MM.1S (cell line): ENCODE results near the gene AHRR.

Experiments
- DNase-seq: peaks from one replicate; pipeline ENCODE4 v3.0.0-alpha.2; 2015
- H2AFZ ChIP-seq: fragments of 300-600 bp; sonication (generic); 2 replicates; pipeline ENCODE4 v1.6.0; 2016; ENCODE audit warnings: antibody characterized with exemption, low read length
- H3F3A ChIP-seq: fragments of 300-600 bp; sonication (generic); 2 replicates; pipeline ENCODE4 v1.6.1; 2016; ENCODE audit warnings: mild to moderate bottlenecking, antibody characterized with exemption, low read length, moderate library complexity, mixed read lengths; ENCODE audit not compliant: insufficient read depth
- H3K27ac ChIP-seq: fragments of 300-600 bp; sonication (generic); 2 replicates; pipeline ENCODE4 v1.5.1; 2016; ENCODE audit warnings: mild to moderate bottlenecking, low read length
- H3K27me3 ChIP-seq: fragments of 300-600 bp; sonication (generic); replicated peaks from 2 replicates; pipeline ENCODE4 v1.6.0; 2016; ENCODE audit warnings: low read length; ENCODE audit not compliant: insufficient read depth
- H3K36me3 ChIP-seq: fragments of 300-600 bp; sonication (generic); replicated peaks from 2 replicates; pipeline ENCODE4 v1.6.1; 2016; ENCODE audit warnings: mild to moderate bottlenecking, low read length, mixed read lengths; ENCODE audit not compliant: insufficient read depth
- H3K4me1 ChIP-seq: fragments of 300-600 bp; sonication (generic); 2 replicates; pipeline ENCODE4 v1.6.1; 2016; ENCODE audit warnings: low read length, mixed read lengths
- H3K4me2 ChIP-seq: fragments of 300-600 bp; sonication (generic); 2 replicates; pipeline ENCODE4 v1.6.0; 2016; ENCODE audit warnings: low read depth, low read length
- H3K4me3 ChIP-seq: fragments of 300-600 bp; sonication (generic); 2 replicates; pipeline ENCODE4 v1.5.1; 2016; ENCODE audit warnings: low read length, mixed read lengths
- H3K79me2 ChIP-seq: fragments of 300-600 bp; sonication (generic); 2 replicates; pipeline ENCODE4 v1.6.1; 2016; ENCODE audit warnings: mixed run types, low read length, mixed read lengths
- H3K9ac ChIP-seq: fragments of 300-600 bp; sonication (generic); 2 replicates; pipeline ENCODE4 v1.6.1; 2016; ENCODE audit warnings: low read length, mixed read lengths
- H3K9me2 ChIP-seq: fragments of 300-600 bp; sonication (generic); replicated peaks from 2 replicates; pipeline ENCODE4 v1.6.1; 2016; ENCODE audit warnings: mild to moderate bottlenecking, low read length, mixed read lengths; ENCODE audit not compliant: insufficient read depth
- H3K9me3 ChIP-seq: fragments of 300-600 bp; sonication (generic); replicated peaks from 2 replicates; pipeline ENCODE4 v1.6.1; 2016; ENCODE audit warnings: mild to moderate bottlenecking, low read length, mixed read lengths; ENCODE audit not compliant: insufficient read depth
- H4K20me1 ChIP-seq: fragments of 300-600 bp; sonication (generic); 2 replicates; pipeline ENCODE4 v1.6.1; 2016; ENCODE audit warnings: mild to moderate bottlenecking, low read length, moderate library complexity, mixed read lengths; ENCODE audit not compliant: insufficient read depth
- EZH2 ChIP-seq: fragments of 300-600 bp; sonication (generic); optimal IDR thresholded peaks from 2 replicates; pipeline ENCODE3; 2017; ENCODE audit warnings: low read depth, mild to moderate bottlenecking, antibody characterized with exemption, low read length, mixed read lengths
- EZH2phosphoT487 ChIP-seq: fragments of 300-600 bp; sonication (generic); IDR thresholded peaks from 2 replicates; pipeline ENCODE4 v1.6.1; 2018; ENCODE audit warnings: antibody characterized with exemption, low read length
- TF ChIP-seq, protein P1 (sequence below): fragments of 300-600 bp; sonication (generic); IDR thresholded peaks from 2 replicates; pipeline ENCODE4 v1.5.1; 2016; ENCODE audit warnings: antibody characterized with exemption, low read length, mixed read lengths

Gene AHRR

DNA sequence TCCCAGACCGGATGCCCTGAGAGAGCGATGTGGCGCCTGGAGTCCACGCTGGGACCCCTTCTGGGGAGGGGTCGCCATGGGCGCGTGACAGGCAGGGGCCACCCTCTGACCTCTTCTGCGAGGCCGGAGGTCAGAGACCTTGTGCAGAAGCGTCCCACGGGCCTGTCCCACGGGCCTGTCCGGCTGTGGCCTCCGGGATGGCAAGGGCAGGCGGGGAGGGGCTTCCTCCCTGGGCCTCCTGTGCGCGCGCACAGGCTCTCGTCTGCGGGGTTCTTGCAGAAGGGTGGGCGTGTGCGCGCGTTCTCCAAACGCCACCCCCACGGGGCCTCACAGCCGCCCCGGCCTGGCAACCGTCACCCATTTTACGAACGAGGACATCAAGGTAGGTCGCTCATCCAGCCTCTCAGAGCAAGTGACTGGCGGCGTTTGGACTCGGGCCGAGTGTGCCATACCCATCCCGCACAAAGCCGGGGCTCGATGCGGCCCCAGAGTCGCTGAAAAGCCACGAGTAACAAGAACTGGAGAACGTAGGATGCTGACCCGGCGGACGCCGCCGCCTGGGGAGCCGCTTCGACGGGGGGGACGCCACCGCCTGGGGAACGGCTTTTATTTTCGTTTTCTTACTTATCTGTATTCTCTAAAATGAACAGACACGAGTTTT lies 897 bp downstream of the AHRR start:
- Histone ChIP-seq H3K36me3 (no peaks in the 10 kb centered on the region), H3K9ac (no peak overlapping the region), H2AFZ (no peak overlapping the region), H3K4me3 (no peak overlapping the region), H3K79me2 (no peaks in the 10 kb centered on the region), H3K9me2 (no peaks in the 10 kb centered on the region), H3F3A (no peaks in the 10 kb centered on the region), H3K4me1 (no peaks in the 10 kb centered on the region), H3K9me3 (no peaks in the 10 kb centered on the region), H3K27me3 (peaks cover 12% of the 10 kb centered on the region; the same call in 1 of the 2 replicates), H3K27ac (no peak overlapping the region), H4K20me1 (no peaks in the 10 kb centered on the region), H3K4me2 (no peak overlapping the region)
- no peak for TF ChIP-seq EZH2
- TF ChIP-seq, protein P1, sequence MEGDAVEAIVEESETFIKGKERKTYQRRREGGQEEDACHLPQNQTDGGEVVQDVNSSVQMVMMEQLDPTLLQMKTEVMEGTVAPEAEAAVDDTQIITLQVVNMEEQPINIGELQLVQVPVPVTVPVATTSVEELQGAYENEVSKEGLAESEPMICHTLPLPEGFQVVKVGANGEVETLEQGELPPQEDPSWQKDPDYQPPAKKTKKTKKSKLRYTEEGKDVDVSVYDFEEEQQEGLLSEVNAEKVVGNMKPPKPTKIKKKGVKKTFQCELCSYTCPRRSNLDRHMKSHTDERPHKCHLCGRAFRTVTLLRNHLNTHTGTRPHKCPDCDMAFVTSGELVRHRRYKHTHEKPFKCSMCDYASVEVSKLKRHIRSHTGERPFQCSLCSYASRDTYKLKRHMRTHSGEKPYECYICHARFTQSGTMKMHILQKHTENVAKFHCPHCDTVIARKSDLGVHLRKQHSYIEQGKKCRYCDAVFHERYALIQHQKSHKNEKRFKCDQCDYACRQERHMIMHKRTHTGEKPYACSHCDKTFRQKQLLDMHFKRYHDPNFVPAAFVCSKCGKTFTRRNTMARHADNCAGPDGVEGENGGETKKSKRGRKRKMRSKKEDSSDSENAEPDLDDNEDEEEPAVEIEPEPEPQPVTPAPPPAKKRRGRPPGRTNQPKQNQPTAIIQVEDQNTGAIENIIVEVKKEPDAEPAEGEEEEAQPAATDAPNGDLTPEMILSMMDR = no peak
- no peak for TF ChIP-seq EZH2phosphoT487
- no peak for DNase-seq

DNA sequence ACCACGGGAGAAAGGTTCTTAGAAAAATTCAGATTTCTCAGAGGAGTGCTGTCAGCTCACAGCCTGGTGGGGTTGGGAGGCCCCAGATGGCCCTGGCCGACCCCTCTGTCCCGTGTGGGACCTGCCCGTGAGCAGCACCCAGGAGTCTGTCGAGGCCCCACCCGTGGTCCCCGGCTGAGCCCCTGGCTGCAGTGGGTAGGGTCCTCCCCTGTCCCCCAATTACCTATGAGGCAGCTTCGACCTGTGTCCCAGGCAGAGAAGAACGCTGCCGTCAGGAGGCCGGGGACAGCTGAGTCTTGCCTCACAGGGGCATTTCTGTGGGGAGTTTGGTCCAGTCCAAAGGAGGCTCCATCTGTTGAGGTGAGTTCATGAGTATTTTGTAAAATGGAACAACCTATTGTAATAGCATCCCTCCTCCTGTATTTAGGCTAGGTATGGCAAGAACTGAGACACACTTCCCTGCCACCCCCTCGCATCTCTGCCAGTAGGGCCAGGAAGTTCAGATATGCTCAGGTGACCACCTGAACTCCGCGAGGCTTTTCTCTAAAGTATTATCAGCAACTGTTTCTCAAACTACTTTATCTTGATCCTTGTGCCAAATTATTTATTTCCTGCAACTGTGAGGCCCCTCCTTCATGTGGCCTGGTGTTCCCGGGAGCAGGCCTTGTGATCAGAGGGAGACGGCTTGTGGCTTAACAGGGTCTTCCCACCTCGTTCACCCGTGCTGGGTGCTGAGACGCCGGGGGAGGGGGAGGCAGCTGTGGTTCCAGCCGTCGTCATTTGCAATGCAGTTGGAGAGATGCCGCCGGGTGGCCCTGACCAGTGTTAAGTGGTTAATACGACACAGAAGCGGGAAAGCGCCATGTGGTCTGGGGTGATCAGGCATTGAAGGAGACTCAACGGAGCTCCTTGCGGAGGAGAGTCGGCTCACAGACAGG lies 1.7 kb downstream of the AHRR start:
- Histone ChIP-seq H3F3A (no peaks in the 10 kb centered on the region), H3K4me1 (no peaks in the 10 kb centered on the region), H3K79me2 (no peaks in the 10 kb centered on the region), H3K4me2 (no peak overlapping the region), H3K9ac (no peak overlapping the region), H3K9me2 (no peaks in the 10 kb centered on the region), H3K27me3 (peaks cover 12% of the 10 kb centered on the region; the same call in 1 of the 2 replicates), H4K20me1 (no peaks in the 10 kb centered on the region), H3K27ac (no peak overlapping the region), H2AFZ (no peak overlapping the region), H3K9me3 (no peaks in the 10 kb centered on the region), H3K4me3 (no peak overlapping the region), H3K36me3 (no peaks in the 10 kb centered on the region)
- TF ChIP-seq EZH2phosphoT487 = no peak
- TF ChIP-seq, protein P1 = no peak
- TF ChIP-seq EZH2 = no peak
- DNase-seq = no peak

DNA sequence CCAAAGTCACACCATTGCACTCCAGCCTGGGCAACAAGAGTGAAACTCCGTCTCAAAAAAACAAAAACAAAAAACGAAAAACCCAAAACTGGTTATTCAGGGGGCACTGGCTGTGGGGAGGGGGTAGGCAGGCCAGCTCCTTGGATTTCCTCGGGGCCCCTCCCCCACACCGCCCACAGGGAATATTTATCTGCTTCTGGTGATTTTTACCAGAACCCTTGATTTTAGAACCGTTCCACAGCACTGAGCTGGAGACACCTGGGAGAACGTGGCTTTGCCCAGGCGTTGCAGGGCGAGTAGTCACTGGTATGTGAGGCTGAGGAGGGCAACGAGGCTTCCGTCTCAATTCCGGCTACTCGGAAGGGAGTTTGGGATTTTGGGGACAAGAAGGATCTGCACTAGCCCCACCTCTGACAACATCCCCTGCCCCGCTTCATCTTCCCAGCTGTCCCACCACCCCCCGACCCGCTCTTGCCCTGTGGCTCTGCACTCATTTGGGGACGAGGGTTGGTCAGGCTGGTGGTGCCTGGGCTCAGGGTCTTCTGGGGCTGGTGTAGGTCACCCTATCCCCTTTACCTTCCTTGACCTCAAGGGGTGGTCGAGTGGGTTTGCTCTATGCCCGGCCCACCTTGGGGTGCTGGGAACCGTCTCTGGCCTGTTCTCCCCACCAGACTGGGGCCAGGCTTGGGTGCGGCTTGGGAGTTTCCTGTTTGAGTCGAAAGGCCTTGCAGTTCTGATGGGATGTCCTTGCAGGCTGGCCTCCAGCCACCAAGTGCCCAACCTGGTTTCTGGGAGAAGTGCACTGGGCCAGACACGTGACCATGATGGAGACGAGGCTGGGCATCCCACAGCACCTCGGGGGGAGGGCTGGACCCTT lies 3.5 kb downstream of the AHRR start:
- no peak for DNase-seq
- H3K4me3 ChIP-seq = no peak overlapping the region
- H3K9me3 ChIP-seq = no peaks in the 10 kb centered on the region
- no peaks in the 10 kb centered on the region for H3K79me2 ChIP-seq
- no peaks in the 10 kb centered on the region for H3F3A ChIP-seq
- no peaks in the 10 kb centered on the region for H4K20me1 ChIP-seq
- H3K27me3 ChIP-seq = peaks cover 9% of the 10 kb centered on the region; the same call in 1 of the 2 replicates
- TF ChIP-seq EZH2 (no peak), EZH2phosphoT487 (no peak)
- TF ChIP-seq, protein P1 = no peak
- no peaks in the 10 kb centered on the region for H3K9me2 ChIP-seq
- no peak overlapping the region for H3K4me2 ChIP-seq
- H3K4me1 ChIP-seq = no peaks in the 10 kb centered on the region
- H3K9ac ChIP-seq = no peak overlapping the region
- no peaks in the 10 kb centered on the region for H3K36me3 ChIP-seq
- H2AFZ ChIP-seq = no peak overlapping the region
- H3K27ac ChIP-seq = no peak overlapping the region
